ENCODE measurements around the gene PTX4. TPM values are rescaled to one million over a fixed set of nuclear protein-coding genes. Genes with fewer than 3 reads are reported as not detected.

Gene PTX4
- polyA plus RNA-seq, 4 donors = 0.04 to 0.07 TPM; not detected in 2

DNA sequence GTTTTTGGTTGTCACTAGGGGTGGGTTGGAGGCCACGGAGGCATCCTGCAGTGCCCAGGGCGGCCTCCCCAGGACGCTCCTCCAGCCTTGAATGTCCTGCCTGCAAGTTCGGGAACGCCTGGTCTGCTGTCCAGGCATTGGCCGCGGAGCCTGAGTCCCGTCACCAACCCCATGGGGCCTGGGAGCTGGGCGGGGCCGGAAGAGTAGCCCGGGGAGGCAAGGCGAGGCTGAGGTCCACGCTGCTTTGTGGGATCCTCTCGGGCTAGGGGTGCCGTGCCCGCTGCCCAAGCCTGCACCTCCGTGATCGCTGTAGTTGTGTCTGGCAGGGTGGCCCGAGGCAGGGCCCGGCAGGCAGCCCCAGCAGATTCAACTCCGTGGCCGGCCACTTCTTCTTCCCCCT lies 17.2 kb upstream of the PTX4 start:
- Histone ChIP-seq H3K27me3 (ENCODE audit: control insufficient read depth in 3 of 3, insufficient read depth in 3 of 3, low read length in 3 of 3) (no peaks in the 10 kb centered on the region), H3K27ac (ENCODE audit: low read depth in 1 of 3, low read length in 2 of 3) (no peak overlapping the region), H3K9me3 (ENCODE audit: control insufficient read depth in 2 of 2, insufficient read depth in 1 of 2, low read depth in 1 of 2, low read length in 1 of 2) (no peaks in the 10 kb centered on the region), H3K4me3 (ENCODE audit: low read depth in 1 of 3, low read length in 3 of 3) (no peak overlapping the region), H3K4me1 (ENCODE audit: control insufficient read depth in 3 of 3, insufficient read depth in 2 of 3, low read depth in 1 of 3, low read length in 2 of 3) (no peaks in the 10 kb centered on the region), H3K36me3 (ENCODE audit: control insufficient read depth in 3 of 3, insufficient read depth in 2 of 3, low read depth in 1 of 3, low read length in 3 of 3) (peaks cover 0 to 90% (median 17%) of the 10 kb centered on the region in 3 donors)
- DNase-seq = no peak
- WGBS, 3 donors = 92 to 97% (median 93%) methylated on average over 21 to 22 of the region's 22 CpGs
- FAIRE-seq = no peak

DNA sequence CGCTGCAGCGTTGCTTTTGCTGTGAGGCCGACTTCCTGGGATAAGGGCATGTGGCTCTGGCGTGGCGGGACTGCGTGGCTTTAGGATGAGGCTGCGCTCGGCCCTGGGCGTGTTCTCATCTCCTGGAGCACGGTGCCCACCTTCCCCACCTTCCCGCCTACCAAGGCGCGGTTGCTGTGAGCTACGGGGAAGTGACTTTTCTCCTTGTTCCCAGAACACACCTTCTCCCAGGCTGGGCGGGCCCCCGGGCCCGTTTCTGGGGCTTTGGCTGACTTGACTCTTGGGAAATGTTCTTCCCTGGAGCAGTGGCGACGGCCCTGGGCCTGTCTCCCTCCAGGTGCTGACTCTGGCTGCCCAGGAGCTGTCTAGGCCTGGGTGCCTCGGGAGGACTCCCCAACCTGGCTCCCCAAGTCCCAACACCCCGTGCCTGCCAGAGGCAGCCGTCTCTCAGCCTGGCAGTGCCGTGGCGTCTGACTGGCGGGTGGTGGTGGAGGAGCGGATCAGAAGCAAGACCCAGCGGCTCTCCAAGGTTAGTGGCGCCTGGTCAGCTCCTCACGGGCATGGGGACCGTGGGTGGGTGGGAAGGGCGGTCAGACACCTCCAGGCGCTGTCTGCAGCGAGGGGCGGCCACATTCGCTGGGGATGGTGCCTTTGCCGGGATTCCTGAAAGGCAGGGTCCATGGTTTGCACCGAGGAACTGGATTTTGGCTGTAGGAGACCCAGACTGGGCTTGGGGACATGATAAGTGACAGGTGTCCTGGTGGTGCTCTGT lies 16.5 kb upstream of the PTX4 start:
- no peak for FAIRE-seq
- Histone ChIP-seq H3K36me3 (ENCODE audit: control insufficient read depth in 3 of 3, insufficient read depth in 2 of 3, low read depth in 1 of 3, low read length in 3 of 3) (peaks cover 0 to 90% (median 14%) of the 10 kb centered on the region in 3 donors), H3K27me3 (ENCODE audit: control insufficient read depth in 3 of 3, insufficient read depth in 3 of 3, low read length in 3 of 3) (no peaks in the 10 kb centered on the region), H3K9me3 (ENCODE audit: control insufficient read depth in 2 of 2, insufficient read depth in 1 of 2, low read depth in 1 of 2, low read length in 1 of 2) (no peaks in the 10 kb centered on the region), H3K4me1 (ENCODE audit: control insufficient read depth in 3 of 3, insufficient read depth in 2 of 3, low read depth in 1 of 3, low read length in 2 of 3) (no peaks in the 10 kb centered on the region), H3K4me3 (ENCODE audit: low read depth in 1 of 3, low read length in 3 of 3) (no peak overlapping the region), H3K27ac (ENCODE audit: low read depth in 1 of 3, low read length in 2 of 3) (no peak overlapping the region)
- WGBS, 3 donors = 92 to 95% (median 94%) methylated on average over 32 to 37 of the region's 37 CpGs
- DNase-seq = no peak

GRCh38 chr16:1503110-1503955 lies 14.6 kb upstream of the PTX4 start:
- WGBS, 3 donors = 96 to 97% (median 97%) methylated on average over 37 of the region's 37 CpGs
- Histone ChIP-seq H3K4me3 (ENCODE audit: low read depth in 1 of 3, low read length in 3 of 3) (no peak overlapping the region), H3K36me3 (ENCODE audit: control insufficient read depth in 3 of 3, insufficient read depth in 2 of 3, low read depth in 1 of 3, low read length in 3 of 3) (peaks cover 2 to 90% (median 8%) of the 10 kb centered on the region in 3 donors), H3K27me3 (ENCODE audit: control insufficient read depth in 3 of 3, insufficient read depth in 3 of 3, low read length in 3 of 3) (no peaks in the 10 kb centered on the region), H3K9me3 (ENCODE audit: control insufficient read depth in 2 of 2, insufficient read depth in 1 of 2, low read depth in 1 of 2, low read length in 1 of 2) (no peaks in the 10 kb centered on the region), H3K27ac (ENCODE audit: low read depth in 1 of 3, low read length in 2 of 3) (no peak overlapping the region), H3K4me1 (ENCODE audit: control insufficient read depth in 3 of 3, insufficient read depth in 2 of 3, low read depth in 1 of 3, low read length in 2 of 3) (no peaks in the 10 kb centered on the region)
- DNase-seq = no peak
- no peak for FAIRE-seq

GRCh38 chr16:1502092-1503004 lies 13.6 kb upstream of the PTX4 start:
- WGBS, 3 donors = 97 to 98% (median 97%) methylated on average over 39 to 42 of the region's 42 CpGs
- no peak for DNase-seq
- H3K4me3 ChIP-seq (ENCODE audit: low read depth in 1 of 3, low read length in 3 of 3) = no peak overlapping the region
- H3K4me1 ChIP-seq (ENCODE audit: control insufficient read depth in 3 of 3, insufficient read depth in 2 of 3, low read depth in 1 of 3, low read length in 2 of 3) = no peaks in the 10 kb centered on the region
- FAIRE-seq = no peak
- no peaks in the 10 kb centered on the region for H3K27me3 ChIP-seq (ENCODE audit: control insufficient read depth in 3 of 3, insufficient read depth in 3 of 3, low read length in 3 of 3)
- no peak overlapping the region for H3K27ac ChIP-seq (ENCODE audit: low read depth in 1 of 3, low read length in 2 of 3)
- H3K9me3 ChIP-seq (ENCODE audit: control insufficient read depth in 2 of 2, insufficient read depth in 1 of 2, low read depth in 1 of 2, low read length in 1 of 2) = no peaks in the 10 kb centered on the region
- H3K36me3 ChIP-seq (ENCODE audit: control insufficient read depth in 3 of 3, insufficient read depth in 2 of 3, low read depth in 1 of 3, low read length in 3 of 3) = peaks cover 2 to 91% (median 8%) of the 10 kb centered on the region in 3 donors

GRCh38 chr16:1501630-1502029 lies 12.9 kb upstream of the PTX4 start:
- H3K27ac ChIP-seq (ENCODE audit: low read depth in 1 of 3, low read length in 2 of 3) = no peak overlapping the region
- DNase-seq (no peak), FAIRE-seq (no peak)
- 96 to 97% (median 97%) methylated on average over 16 to 23 of the region's 23 CpGs for WGBS, 3 donors
- no peak overlapping the region for H3K4me3 ChIP-seq (ENCODE audit: low read depth in 1 of 3, low read length in 3 of 3)
- no peaks in the 10 kb centered on the region for H3K4me1 ChIP-seq (ENCODE audit: control insufficient read depth in 3 of 3, insufficient read depth in 2 of 3, low read depth in 1 of 3, low read length in 2 of 3)
- peaks cover 2 to 91% (median 11%) of the 10 kb centered on the region in 3 donors for H3K36me3 ChIP-seq (ENCODE audit: control insufficient read depth in 3 of 3, insufficient read depth in 2 of 3, low read depth in 1 of 3, low read length in 3 of 3)
- no peaks in the 10 kb centered on the region for H3K27me3 ChIP-seq (ENCODE audit: control insufficient read depth in 3 of 3, insufficient read depth in 3 of 3, low read length in 3 of 3)
- H3K9me3 ChIP-seq (ENCODE audit: control insufficient read depth in 2 of 2, insufficient read depth in 1 of 2, low read depth in 1 of 2, low read length in 1 of 2) = no peaks in the 10 kb centered on the region

DNA sequence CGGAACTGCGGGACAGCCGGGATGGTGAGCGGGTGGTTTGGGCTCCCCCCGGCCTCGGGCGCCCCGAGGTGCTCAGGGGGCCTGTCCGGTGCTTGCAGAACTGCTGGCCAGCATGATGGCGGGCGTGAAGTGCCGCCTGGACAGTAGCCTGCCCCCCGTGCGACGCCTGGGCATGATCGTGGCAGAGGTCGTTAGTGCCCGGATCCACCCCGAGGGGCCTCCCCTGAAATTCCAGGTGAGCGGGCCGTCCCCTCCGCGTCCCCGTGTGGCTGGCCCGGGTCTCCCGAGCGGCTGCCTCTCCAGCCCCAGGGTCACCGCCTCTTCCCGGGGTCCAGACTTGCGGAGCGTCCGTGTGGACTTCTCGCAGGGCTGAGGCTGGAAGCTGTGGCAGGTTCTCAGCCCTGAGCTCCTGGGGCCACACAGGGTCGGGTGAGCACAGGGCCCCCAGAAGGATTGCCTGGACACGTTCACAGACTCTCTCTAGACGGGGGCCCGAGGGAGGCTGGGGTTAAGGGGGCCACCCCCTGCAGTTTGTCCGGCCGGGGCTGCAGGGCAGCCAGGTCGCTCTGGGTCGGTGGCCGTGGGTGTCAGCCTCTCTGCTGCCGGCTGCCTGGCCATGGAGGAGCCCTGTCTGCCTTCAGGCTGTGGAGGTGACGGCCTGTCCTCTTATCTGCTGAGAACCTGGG lies 11.9 kb upstream of the PTX4 start:
- FAIRE-seq = no peak

DNA sequence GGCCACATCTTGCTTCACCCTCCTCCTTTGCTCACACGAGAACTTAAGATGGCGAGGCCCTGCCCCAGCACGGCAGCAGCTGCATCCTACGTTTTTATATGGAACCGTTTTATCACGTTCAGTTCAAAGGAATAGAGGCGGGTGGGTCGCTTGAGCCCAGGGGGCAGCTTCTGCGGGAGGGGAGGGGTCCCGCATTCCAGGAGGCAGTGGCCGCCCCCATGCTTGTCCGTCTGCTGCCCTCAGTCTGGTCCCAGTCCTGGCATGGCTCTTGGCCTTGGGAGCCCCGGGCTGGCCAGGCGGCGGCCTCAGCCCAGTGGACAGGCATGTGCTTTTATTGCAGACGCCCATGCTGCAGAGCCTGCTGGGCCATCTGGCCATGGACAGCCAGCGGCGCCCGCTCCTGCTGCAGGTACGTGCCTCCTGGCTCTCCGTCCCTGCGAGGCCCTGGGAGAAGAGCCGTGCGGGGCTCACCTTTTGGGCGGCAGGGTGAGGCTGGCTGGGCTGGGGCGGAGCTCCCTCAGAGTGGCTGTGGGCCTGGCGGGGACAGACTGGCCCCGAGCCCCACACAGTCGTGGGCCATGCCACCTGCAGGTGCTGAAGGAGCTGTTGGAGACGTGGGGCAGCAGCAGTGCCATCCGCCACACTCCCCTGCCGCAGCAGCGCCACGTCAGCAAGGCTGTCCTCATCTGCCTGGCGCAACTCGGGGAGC lies 11.2 kb upstream of the PTX4 start:
- no peak for FAIRE-seq
- no peaks in the 10 kb centered on the region for H3K9me3 ChIP-seq (ENCODE audit: control insufficient read depth in 2 of 2, insufficient read depth in 1 of 2, low read depth in 1 of 2, low read length in 1 of 2)
- no peak overlapping the region for H3K4me3 ChIP-seq (ENCODE audit: low read depth in 1 of 3, low read length in 3 of 3)
- H3K27ac ChIP-seq (ENCODE audit: low read depth in 1 of 3, low read length in 2 of 3) = no peak overlapping the region
- peaks cover 0 to under 1% (median 0%) of the 10 kb centered on the region in 3 donors for H3K4me1 ChIP-seq (ENCODE audit: control insufficient read depth in 3 of 3, insufficient read depth in 2 of 3, low read depth in 1 of 3, low read length in 2 of 3)
- WGBS, 3 donors = 96 to 97% (median 96%) methylated on average over 33 to 36 of the region's 36 CpGs
- H3K36me3 ChIP-seq (ENCODE audit: control insufficient read depth in 3 of 3, insufficient read depth in 2 of 3, low read depth in 1 of 3, low read length in 3 of 3) = peaks cover 2 to 91% (median 11%) of the 10 kb centered on the region in 3 donors
- no peak for DNase-seq
- no peaks in the 10 kb centered on the region for H3K27me3 ChIP-seq (ENCODE audit: control insufficient read depth in 3 of 3, insufficient read depth in 3 of 3, low read length in 3 of 3)

More for the DNA sequence above, 11.9 kb upstream of the PTX4 start:
- 94 to 96% (median 96%) methylated on average over 40 to 44 of the region's 44 CpGs for WGBS, 3 donors
- Histone ChIP-seq H3K4me3 (ENCODE audit: low read depth in 1 of 3, low read length in 3 of 3) (no peak overlapping the region), H3K27me3 (ENCODE audit: control insufficient read depth in 3 of 3, insufficient read depth in 3 of 3, low read length in 3 of 3) (no peaks in the 10 kb centered on the region), H3K36me3 (ENCODE audit: control insufficient read depth in 3 of 3, insufficient read depth in 2 of 3, low read depth in 1 of 3, low read length in 3 of 3) (peaks cover 2 to 91% (median 11%) of the 10 kb centered on the region in 3 donors), H3K27ac (ENCODE audit: low read depth in 1 of 3, low read length in 2 of 3) (no peak overlapping the region), H3K4me1 (ENCODE audit: control insufficient read depth in 3 of 3, insufficient read depth in 2 of 3, low read depth in 1 of 3, low read length in 2 of 3) (no peaks in the 10 kb centered on the region), H3K9me3 (ENCODE audit: control insufficient read depth in 2 of 2, insufficient read depth in 1 of 2, low read depth in 1 of 2, low read length in 1 of 2) (no peaks in the 10 kb centered on the region)
- no peak for DNase-seq

Measured in small intestine (tissue), 7 donors.